ENCODE measurements around the gene RIN3.

DNA sequence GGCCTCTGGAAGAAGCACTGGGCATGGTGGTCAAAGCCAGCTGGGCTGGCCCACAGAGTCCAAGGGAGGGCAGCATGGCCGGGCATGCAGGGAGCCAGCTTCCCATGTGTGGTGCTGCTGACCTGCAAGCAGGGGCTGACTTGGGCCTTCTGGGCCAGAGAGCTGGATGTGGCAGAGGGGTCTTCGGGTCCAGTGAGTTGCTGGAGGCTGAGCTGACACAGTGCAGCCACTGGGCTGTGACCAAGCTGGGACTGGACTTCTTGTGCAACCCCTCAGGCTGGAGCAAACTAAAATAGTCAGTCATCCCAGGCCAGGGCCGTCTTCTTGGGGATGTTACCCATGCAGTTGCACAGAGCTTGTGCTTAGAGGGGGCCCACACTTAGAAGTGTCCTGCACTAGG is 7.3 kb upstream of the RIN3 start:
- TF ChIP-seq, protein P1, sequence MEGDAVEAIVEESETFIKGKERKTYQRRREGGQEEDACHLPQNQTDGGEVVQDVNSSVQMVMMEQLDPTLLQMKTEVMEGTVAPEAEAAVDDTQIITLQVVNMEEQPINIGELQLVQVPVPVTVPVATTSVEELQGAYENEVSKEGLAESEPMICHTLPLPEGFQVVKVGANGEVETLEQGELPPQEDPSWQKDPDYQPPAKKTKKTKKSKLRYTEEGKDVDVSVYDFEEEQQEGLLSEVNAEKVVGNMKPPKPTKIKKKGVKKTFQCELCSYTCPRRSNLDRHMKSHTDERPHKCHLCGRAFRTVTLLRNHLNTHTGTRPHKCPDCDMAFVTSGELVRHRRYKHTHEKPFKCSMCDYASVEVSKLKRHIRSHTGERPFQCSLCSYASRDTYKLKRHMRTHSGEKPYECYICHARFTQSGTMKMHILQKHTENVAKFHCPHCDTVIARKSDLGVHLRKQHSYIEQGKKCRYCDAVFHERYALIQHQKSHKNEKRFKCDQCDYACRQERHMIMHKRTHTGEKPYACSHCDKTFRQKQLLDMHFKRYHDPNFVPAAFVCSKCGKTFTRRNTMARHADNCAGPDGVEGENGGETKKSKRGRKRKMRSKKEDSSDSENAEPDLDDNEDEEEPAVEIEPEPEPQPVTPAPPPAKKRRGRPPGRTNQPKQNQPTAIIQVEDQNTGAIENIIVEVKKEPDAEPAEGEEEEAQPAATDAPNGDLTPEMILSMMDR (IDR thresholded peaks at IDR 0.05): no peak
- TF ChIP-seq POLR2A (IDR thresholded peaks at IDR 0.05): no peak

Measured in suprapubic skin (tissue), 3 donors.